ENCODE data around the gene DUOX2. TPM values are rescaled to one million over a fixed set of nuclear protein-coding genes. Genes with fewer than 3 reads are reported as not detected.

DUOX2 gene
- total RNA-seq, 1 experiment from 2014 or later, result not detected

GRCh38 chr15:45126535-45127158 lies 12.7 kb upstream of the DUOX2 start:
- DNase-seq (ENCODE audit: low read depth), result no peak
- in situ Hi-C loops (cut with HindIII; ENCODE audit: low pct_unique_long_range_greater_than_20kb, low sequenced_read_pairs), result no loop called here

DNA sequence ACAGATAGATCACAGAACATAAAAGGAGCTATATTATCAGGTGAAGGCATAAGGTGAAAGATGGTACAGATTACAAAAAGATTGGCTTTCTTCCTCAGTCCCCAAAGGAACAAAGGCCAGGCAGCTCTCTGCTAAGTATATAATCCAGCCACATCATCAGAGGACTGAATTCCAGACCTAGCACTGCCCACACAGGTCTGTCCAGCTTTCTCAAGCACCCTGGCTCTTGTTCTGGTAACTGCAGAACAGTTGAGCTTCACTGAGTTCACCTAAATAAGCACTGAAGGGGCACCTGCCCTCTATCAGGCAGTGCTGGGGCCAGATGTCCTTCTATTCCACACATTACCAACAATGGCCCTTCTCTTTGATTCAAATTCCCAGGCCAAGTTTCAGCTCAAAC lies 9.4 kb upstream of the DUOX2 start:
- DNase-seq (ENCODE audit: low read depth), result no peak
- in situ Hi-C loops (cut with HindIII; ENCODE audit: low pct_unique_long_range_greater_than_20kb, low sequenced_read_pairs), result no loop called here

GRCh38 chr15:45122719-45123118 lies 8.7 kb upstream of the DUOX2 start:
- no peak for DNase-seq (ENCODE audit: low read depth)
- in situ Hi-C loops (cut with HindIII; ENCODE audit: low pct_unique_long_range_greater_than_20kb, low sequenced_read_pairs), result no loop called here

DNA sequence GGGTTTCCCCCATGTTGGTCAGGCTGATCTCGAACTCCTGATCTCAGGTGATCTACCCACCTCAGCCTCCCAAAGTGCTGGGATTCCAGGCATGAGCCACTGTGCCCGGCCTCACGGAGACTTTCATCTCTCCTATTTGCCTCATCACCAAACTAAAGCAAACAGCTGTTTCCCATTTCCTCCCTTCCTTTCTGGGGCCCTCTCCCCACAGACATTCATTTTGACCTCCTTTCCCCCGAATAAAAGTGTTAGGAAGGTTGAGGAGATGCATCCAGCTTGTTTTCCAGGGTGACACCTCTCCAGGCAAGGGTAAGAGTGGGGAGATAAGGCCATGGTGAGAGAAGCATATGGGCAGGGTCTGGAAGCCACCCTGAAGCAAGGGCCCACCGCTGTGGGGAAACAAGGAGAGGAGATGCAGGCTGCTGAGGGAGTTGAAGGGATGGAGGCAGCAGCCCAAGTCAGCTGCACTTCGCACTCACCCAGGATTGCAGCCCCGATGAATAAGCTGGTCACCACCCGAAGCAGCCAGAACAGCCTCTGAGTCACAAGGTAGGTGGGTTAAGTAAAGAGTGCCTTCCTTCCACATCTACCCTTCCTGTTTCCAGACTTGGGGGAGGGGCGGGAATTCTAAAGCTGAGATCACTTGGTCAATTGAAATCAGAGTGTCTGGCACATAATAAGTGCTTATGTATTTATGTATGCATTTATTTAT lies 7.9 kb upstream of the DUOX2 start:
- in situ Hi-C loops (cut with HindIII; ENCODE audit: low pct_unique_long_range_greater_than_20kb, low sequenced_read_pairs), result no loop called here
- DNase-seq (ENCODE audit: low read depth), result peak; percentile 59

- DNase-seq (ENCODE audit: low read depth), result no peak
- in situ Hi-C loops (cut with HindIII; ENCODE audit: low pct_unique_long_range_greater_than_20kb, low sequenced_read_pairs), result no loop called here
Observed at GRCh38 chr15:45121020-45121419, 7.0 kb upstream of the DUOX2 start.

GRCh38 chr15:45120081-45120972 lies 6.4 kb upstream of the DUOX2 start:
- in situ Hi-C loops (cut with HindIII; ENCODE audit: low pct_unique_long_range_greater_than_20kb, low sequenced_read_pairs), result no loop called here
- no peak for DNase-seq (ENCODE audit: low read depth)

DNA sequence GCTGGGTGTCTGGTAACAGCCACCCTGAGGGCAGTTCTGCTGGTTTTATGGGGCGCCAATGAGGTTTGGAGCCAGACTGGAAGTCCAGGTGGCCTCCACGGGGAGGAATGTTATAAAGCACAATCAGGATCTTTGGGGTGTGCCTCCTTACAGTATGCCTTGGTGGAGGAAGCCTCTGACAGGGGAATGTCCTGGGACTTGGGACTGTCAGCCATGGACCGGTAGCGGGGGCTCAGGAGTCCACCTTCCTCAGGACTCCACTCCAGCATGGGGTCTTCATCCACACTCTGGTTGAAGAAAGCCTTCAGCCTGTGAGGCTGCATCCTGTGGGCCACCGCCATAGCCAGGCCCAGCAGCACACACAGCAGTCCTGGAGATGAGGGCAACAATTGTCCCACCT lies 5.0 kb upstream of the DUOX2 start:
- in situ Hi-C loops (cut with HindIII; ENCODE audit: low pct_unique_long_range_greater_than_20kb, low sequenced_read_pairs), result no loop called here

GRCh38 chr15:45118131-45118588 lies 4.2 kb upstream of the DUOX2 start:
- peak; percentile 78 for DNase-seq (ENCODE audit: low read depth)
- in situ Hi-C loops (cut with HindIII; ENCODE audit: low pct_unique_long_range_greater_than_20kb, low sequenced_read_pairs), result no loop called here

More for the DNA sequence above, 5.0 kb upstream of the DUOX2 start:
- no peak for DNase-seq (ENCODE audit: low read depth)

GRCh38 chr15:45117308-45118130 lies 3.5 kb upstream of the DUOX2 start:
- in situ Hi-C loops (cut with HindIII; ENCODE audit: low pct_unique_long_range_greater_than_20kb, low sequenced_read_pairs), result no loop called here
- no peak for DNase-seq (ENCODE audit: low read depth)

- in situ Hi-C loops (cut with HindIII; ENCODE audit: low pct_unique_long_range_greater_than_20kb, low sequenced_read_pairs), result no loop called here
- no peak for DNase-seq (ENCODE audit: low read depth)
Observed at GRCh38 chr15:45116482-45117307, 2.7 kb upstream of the DUOX2 start.

DNA sequence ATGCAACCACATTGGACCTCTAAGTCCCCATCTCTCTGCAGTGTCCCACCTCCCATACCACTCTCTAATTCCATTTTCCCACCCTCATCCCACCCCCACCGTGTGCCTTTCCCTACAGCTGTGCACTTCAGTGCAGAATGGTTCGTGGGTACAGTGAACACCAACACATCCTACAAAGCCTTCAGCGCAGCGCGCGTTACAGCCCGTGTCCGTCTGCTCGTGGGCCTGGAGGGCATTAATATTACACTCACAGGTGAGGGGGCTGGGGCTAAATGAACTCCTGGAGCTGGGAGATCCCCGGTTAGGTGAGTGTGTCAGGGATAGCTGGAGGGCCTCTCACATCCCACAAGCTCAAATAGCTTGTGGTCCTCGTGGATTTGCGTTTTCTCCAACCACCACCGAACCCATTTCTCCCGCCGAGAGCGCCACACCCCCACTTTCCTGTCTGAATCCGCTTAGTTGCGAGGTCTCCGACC lies 2.1 kb upstream of the DUOX2 start:
- in situ Hi-C loops (cut with HindIII; ENCODE audit: low pct_unique_long_range_greater_than_20kb, low sequenced_read_pairs), result no loop called here
- no peak for DNase-seq (ENCODE audit: low read depth)

- no peak for DNase-seq (ENCODE audit: low read depth)
- in situ Hi-C loops (cut with HindIII; ENCODE audit: low pct_unique_long_range_greater_than_20kb, low sequenced_read_pairs), result no loop called here
Observed at GRCh38 chr15:45115312-45115820, 1.4 kb upstream of the DUOX2 start.

GRCh38 chr15:45114751-45115085 lies 746 bp upstream of the DUOX2 start:
- in situ Hi-C loops (cut with HindIII; ENCODE audit: low pct_unique_long_range_greater_than_20kb, low sequenced_read_pairs), result no loop called here
- no peak for DNase-seq (ENCODE audit: low read depth)

GRCh38 chr15:45113380-45113990 lies 487 bp downstream of the DUOX2 start:
- DNase-seq (ENCODE audit: low read depth), result no peak
- in situ Hi-C loops (cut with HindIII; ENCODE audit: low pct_unique_long_range_greater_than_20kb, low sequenced_read_pairs), result no loop called here

DNA sequence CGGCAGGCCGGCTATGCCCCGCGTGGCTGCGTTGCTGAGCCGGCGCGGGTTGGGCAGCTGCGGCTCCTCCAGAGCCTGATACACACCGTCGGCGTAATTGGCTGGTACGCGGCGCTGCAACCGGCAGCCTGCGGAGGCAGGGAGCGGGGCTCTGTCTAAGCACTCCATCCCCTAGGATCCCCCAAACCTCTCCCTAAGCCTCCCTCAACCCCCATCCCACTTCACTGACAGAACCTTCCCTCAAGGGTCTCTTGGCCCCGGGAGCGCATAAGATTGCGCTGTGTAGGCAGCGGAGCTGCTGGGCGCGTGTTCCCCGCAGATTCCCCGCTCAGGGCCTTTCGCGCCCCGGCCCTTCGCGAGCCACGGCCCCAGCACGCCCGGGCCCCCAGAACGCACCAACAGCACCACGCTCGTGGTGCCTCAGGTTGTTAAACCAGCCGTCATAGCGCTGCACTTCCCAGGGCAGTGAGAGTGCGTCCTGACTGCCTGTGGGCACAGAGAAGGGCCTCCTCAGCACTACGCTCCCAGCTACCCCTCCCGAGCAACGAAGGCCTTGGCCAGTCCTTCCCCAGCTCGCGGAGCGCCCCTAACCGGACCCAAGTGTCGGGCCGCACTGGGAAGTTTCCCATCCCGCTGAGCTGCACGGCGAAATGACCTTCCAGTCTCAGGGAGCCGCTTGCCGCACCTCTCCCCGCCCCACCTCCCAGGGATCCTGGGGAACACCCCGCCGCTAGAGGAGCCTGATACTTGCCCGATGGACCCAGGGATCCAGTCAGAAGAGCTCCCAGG lies 1.2 kb downstream of the DUOX2 start:
- in situ Hi-C loops (cut with HindIII; ENCODE audit: low pct_unique_long_range_greater_than_20kb, low sequenced_read_pairs), result no loop called here
- DNase-seq (ENCODE audit: low read depth), result no peak

DNA sequence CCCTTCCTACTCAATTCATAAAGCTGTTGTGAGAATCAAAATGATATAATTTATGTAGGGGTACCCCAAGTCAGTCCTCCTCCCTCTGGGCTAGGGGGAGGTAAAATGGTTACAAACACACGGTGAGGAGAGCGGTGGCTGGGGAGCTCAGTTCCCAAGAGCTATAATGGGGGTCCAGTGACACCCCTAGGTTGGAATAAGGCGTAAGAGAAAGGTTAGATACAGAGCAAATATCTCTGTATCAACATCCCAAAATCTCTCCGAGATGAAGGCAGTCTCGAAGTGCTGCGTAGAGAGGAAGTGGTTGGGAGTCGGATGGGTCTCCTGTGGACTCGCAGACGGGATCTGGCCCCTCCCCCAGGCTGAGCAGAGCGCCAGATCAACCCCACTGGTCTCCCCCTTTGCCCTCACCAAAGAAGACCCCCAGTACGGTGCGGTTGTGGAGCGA lies 1.8 kb downstream of the DUOX2 start:
- in situ Hi-C loops (cut with HindIII; ENCODE audit: low pct_unique_long_range_greater_than_20kb, low sequenced_read_pairs), result no loop called here
- no peak for DNase-seq (ENCODE audit: low read depth)

Measured in Caki2 (cell line).